GM18873 (cell line): ENCODE results near the gene SPATA3.
"Not testable (repeated sequence)": the region's sequence is repeated elsewhere in the genome, so short reads cannot be mapped to it uniquely, and the experiment has no call there.

ENCODE experiments used
- ATAC-seq: cut with Tn5 transposase; IDR thresholded peaks from one replicate; pipeline ENCODE4 v1.9.1; 2021; ENCODE audit warnings: mild to moderate bottlenecking, moderate library complexity, moderate number of reproducible peaks; ENCODE audit not compliant: unreplicated experiment, low FRiP score

The SPATA3 gene

GRCh38 chr2:231016566-231017230 lies 20.8 kb downstream of the SPATA3 start:
- ATAC-seq = no peak

DNA sequence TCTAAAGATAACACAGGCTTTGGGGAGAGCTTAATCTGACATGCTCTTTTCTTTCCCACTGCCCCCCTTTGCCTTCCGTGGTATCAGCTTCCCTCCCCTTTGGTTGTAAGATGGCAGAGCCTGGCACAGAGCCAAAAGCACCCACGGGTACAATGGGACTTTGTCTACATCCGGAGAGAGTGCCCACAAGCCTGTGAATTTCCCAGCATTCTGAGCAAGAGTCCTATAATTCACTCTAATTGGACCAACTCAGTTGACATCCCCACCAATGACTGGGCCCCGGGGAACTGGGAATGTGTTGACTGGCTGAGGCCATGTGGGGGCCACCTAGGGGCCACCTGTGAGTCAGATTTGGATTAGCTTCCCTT lies 21.3 kb downstream of the SPATA3 start:
- no peak for ATAC-seq

DNA sequence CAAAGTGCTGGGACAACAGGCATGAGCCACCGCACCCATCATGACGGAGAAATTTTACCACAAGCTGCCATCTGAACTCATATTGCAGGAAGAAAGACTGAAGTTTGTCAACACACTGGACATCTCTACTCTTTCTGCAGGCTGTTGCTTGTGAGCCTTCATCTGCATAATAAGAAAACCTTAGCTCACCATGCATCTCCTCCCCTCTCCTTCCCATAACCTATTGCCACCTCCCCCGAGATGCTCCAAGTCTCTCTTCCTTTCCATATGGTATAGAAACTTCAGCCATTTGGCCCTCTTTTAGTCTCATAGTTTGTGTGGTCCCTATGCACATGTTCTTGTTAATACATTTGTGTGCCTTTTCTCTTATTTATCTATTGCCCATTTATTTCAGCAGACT lies 22.3 kb downstream of the SPATA3 start:
- no peak for ATAC-seq

- not testable (repeated sequence) for ATAC-seq
Measured at GRCh38 chr2:231025059-231025458, 29.1 kb downstream of the SPATA3 start.

DNA sequence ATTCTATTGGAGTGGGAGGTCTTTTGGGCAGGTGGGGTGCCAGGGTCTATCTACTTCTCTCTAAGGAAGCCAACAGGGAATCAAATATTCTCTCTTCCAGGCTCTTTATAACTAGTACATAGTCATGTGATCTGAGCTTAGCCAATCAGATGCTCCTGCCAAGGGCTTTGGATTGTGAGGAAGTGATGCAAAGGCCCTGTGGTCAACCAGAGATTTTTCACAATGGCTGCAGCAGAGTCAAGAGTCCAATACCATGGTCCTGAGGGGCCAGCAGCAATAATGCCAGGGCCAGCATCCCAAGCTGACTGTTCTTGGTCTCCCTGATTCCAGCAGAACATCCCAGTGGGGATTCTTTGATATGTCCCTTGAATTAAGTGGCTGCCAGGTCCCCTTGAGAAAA lies 33.0 kb downstream of the SPATA3 start:
- no peak for ATAC-seq

DNA sequence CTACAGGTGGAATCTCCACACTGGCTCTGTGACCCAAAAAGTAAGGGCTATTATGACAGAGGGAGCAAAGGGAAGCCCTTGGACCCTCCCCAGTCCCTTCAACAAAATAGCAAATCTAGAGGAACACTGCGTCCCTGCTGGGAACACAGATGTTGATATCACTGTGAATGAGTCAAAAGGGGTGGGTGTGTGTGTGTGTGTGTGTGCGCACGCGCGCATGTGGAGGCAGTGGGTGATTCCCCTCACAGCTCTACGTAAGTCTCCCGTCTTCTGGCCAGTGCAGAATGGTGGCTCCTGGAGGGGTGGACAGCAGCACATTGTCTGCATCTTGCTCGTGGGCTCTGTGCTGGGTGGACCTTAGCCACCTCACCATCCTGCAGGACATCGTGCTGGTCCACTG lies 33.6 kb downstream of the SPATA3 start:
- ATAC-seq = no peak

DNA sequence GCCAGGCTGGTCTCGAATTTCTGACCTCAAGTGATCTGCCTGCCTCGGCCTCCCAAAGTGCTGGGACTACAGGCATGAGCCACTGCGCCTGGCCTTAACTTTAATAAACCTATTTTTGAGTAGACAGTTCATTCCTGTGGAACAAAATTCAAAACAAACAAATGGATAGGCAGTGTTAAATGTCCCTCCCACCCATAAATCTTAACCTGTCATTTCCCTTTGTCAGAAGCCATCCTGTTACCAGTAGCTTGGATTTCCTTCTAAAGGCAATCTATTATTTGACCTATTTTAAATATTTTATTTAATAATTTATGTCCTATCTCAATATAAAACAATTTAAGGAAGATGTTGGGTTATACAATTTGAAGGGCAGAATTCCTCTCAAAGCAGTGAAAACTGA lies 34.8 kb downstream of the SPATA3 start:
- no peak for ATAC-seq

- no peak for ATAC-seq
Measured at GRCh38 chr2:231032575-231033140, 36.7 kb downstream of the SPATA3 start.

DNA sequence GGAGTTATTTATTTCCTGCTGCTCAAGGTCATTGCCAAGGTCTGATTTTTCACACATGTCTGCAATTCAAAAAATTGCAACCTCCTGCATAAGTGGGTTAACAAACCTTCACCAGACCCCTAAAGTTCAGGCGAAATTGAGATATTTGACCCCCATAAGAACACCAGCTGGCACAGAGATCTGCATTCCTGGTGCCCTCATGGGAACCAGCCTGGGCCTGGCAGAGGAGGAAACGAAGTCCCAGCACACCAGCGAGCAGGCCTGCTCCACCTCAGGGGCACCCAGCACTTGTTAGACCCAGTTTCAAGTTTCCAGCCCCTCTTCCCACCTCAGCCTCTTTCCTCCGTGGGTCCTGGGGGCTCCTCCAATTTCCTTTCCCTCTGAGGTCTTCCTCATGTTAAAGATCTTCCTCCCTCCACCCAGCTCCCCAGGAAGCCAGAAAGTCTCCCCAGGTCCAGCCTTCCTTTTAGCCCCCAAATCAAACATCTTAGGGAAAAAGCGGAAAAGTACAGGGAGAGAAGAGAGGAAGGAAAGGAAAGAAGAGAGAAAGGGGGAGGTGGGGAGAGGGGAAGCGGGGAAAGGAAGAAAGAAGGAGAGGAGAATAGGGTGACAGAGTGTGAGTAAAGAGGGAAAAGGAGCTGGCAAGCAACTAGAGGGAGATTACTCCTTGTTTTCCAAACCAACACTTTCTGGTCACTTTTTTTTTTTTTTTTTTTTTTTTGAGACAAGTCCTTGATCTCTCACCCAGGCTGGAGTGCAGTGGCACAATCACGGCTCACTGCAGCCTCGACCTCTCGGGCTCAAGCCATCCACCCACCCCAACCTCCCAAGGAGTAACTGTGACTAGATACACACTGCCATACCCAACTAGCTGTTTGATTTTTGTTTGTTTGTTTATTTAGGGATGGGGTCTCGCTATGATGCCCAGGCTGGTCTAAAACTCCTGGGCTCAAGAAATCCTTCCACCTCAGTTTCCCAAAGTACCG lies 37.5 kb downstream of the SPATA3 start:
- no peak for ATAC-seq

- ATAC-seq = no peak
Measured at GRCh38 chr2:231034291-231034882, 38.5 kb downstream of the SPATA3 start.

GRCh38 chr2:231036131-231036530 lies 40.2 kb downstream of the SPATA3 start:
- no peak for ATAC-seq

DNA sequence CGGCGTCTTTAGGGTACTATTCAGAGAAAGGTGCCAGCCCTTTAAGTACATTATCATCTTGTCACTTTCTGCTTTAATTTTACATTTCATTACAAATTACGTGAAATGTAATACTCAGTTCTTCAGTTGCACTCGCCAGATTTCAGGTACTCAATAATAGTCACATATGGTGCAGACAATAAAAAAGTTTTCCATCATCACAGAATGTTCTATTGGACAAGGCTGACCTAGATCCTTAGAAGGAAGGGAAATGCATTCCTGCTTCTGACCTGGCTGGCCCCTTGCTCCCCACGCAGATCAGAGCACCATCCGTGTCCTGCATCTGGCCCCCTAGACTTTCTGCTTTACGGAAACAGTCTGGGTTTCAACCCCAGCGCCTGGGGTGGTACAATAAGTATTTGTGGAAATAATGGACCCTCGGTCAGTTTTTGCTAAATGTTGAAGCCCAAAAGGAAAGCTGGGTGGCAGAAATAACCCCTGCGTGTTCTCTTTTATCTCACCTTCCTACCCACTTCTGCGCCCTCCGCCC lies 40.7 kb downstream of the SPATA3 start:
- no peak for ATAC-seq

DNA sequence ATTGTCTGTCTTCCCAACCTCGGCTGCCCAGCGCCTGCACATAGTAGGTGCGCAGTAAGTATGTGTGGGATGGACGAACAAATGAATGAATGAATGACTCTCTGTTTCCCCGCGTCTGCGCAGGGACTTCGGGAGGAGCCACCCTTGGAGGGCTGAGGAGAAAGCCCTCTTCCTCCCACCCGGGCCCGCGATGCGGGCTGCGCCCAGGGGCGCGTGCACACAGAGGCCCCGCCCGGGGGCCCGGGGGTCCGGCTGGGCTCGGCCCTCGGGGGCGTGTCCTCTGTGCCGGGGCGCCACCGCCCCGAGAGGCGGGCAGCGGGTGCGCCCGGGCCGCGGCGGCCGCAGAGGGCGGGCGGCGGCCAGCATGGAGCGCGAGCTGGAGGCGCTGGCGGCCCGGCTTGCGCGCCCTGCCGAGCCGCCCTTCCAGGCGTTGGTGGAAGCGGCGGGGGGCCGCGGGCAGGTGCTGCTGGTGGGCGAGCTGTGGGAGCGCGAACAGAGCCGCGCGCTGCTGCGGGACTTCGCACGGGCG lies 41.3 kb downstream of the SPATA3 start, which contains the start of gene C2orf72:
C2orf72 (plus strand) TSS at position 322 of the 529 bp plus-strand sequence; CDS start at position 365, 43 bp downstream.
- no peak for ATAC-seq

GRCh38 chr2:231037731-231038482 lies 42.0 kb downstream of the SPATA3 start:
- ATAC-seq = no peak

DNA sequence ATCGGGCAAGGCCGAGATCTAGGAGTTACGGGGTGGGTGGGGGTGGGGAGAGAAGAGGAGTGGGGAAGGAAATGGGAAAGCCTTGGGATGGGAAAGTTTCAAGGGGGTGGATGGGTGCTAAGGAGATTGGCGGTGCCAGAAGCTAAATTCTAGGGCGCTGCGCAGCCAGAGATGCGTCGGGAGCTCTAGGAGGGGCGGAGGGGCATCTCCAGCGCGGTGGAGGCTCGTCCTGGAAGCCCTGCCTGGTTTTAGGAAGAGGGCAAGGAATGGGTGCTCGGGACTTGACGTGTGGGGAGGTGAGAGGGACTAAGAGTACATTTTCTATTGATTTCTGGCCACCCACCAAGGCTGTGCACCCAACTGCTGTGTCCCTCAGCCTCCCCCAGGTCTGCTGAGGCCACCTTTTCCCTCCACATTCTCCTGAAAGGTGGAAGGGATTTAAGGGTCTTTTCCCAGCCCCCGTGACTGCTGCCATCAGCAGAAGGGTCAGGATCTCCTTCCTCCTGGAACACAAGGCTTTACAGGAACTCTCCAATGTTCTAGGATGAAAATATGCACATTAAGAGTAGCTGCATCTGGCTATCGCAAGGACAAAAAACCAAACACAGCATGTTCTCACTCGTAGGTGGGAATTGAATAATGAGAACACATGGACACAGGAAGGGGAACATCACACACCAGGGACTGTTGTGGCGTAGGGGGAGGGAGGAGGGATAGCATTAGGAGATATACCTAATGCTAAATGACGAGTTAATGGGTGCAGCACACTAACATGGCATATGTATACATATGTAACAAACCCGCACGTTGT lies 42.8 kb downstream of the SPATA3 start:
- ATAC-seq = no peak

- no peak for ATAC-seq
Measured at GRCh38 chr2:231039294-231039664, 43.4 kb downstream of the SPATA3 start.

DNA sequence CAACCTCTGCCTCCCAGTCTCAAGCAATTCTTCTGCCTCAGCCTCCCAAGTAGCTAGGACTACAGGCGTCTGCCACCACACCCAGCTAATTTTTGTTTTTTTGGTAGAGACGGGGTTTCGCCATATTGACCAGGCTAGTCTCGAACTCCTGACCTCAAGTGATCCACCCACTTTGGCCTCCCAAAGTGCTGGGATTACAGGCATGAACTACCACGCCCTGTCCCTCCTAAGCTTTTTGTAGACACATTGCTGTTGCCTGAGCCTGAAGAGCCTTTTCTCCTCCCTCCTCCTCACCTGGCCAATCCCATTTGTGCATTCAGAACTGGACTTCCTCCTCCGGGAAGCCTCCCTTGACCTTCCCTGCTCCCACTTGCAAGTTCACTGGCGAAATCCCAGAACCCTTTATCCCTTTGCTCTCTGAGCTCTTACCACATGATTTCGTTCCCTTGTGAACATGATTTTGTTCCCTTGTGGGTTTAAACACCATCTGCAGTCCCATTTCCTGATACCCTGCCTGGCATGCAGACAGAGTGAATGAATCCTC lies 44.0 kb downstream of the SPATA3 start:
- ATAC-seq = no peak

- ATAC-seq = no peak
Measured at GRCh38 chr2:231041061-231041689, 45.3 kb downstream of the SPATA3 start.
